ENCODE data around the gene ASB10.

GRCh38 chr7:151197932-151198331 is 10.9 kb upstream of the ASB10 start:
- TF ChIP-seq CTCF (CRISPR knock-in tag; IDR thresholded peaks at IDR 0.05), result no peak
- no peak for TF ChIP-seq CAMTA2 (CRISPR knock-in tag; IDR thresholded peaks at IDR 0.05; ENCODE audit: borderline replicate concordance)
- TF ChIP-seq MLX (CRISPR knock-in tag; IDR thresholded peaks at IDR 0.05), result no peak
- TF ChIP-seq POLR2A (IDR thresholded peaks at IDR 0.05; ENCODE audit: insufficient read depth in 1 of 2, low read depth in 2 of 2, low read length in 2 of 2), result no peak
- TF ChIP-seq ZNF281 (CRISPR knock-in tag; IDR thresholded peaks at IDR 0.05; ENCODE audit: borderline replicate concordance), result no peak
- TF ChIP-seq ARNT (IDR thresholded peaks at IDR 0.05), result no peak
- no peak for TF ChIP-seq REST (IDR thresholded peaks at IDR 0.05; ENCODE audit: borderline replicate concordance in 1 of 2, low read depth in 1 of 2, low read length in 2 of 2)
- TF ChIP-seq GPN1 (CRISPR knock-in tag; IDR thresholded peaks at IDR 0.05; ENCODE audit: borderline replicate concordance), result no peak
- no peak for TF ChIP-seq JUND (CRISPR knock-in tag; IDR thresholded peaks at IDR 0.05)
- TF ChIP-seq SNAPC2 (CRISPR knock-in tag; IDR thresholded peaks at IDR 0.05), result no peak
- TF ChIP-seq MYNN (CRISPR knock-in tag; IDR thresholded peaks at IDR 0.05; ENCODE audit: low read depth), result no peak
- no peak for TF ChIP-seq TAF15 (IDR thresholded peaks at IDR 0.05; ENCODE audit: low read depth, low read length, poor library complexity, severe bottlenecking)
